GM10847 (cell line): ENCODE measurements around the gene PRKN.

Experiments used
- POLR2A ChIP-seq: IDR thresholded peaks from 2 replicates; pipeline ENCODE4 v1.6.1; 2011; ENCODE audit not compliant: insufficient read length; ENCODE audit errors: extremely low read depth

Gene PRKN

DNA sequence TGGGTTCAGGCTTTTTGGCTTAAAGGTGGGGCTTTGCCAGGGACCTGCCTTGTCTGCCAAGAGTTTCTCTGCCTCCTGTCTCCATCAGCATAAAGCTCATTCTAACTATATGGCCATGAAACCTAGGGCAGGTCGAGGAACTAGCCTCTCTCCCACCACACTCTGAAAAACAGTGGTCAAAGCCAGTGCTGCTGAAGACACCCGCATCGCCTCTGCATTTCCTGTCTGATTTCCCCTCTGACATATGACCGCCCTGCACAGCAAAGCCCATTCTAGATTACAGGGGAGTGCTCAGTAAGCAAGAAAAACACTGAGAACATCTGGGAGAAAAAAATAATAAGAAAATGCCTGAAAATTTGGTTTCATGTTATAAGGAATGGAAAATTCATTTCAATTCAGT, 573.6 kb downstream of the PRKN start:
- TF ChIP-seq POLR2A, result no peak

DNA sequence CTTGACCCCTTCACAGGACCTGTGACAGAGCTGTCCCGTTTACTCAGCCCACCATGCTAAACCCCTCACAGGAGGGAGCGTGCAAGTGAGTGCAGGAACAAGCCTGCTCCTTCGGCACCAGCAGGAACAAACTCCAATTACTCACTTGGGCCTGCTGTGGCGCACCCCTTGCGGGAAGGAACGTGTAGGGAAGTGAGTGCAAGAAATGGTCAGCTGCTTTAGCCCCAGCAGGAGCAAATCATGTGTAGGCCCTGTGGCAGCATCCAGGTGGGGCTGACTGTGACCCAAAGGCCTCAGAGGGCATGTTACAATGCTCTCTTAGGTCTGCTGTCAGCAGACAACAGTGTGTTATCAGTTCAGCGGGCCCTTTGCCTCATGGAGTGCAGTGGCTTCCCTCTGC, 574.4 kb downstream of the PRKN start:
- no peak for TF ChIP-seq POLR2A

- no peak for TF ChIP-seq POLR2A
Observed at GRCh38 chr6:162151021-162151665, 576.4 kb downstream of the PRKN start.

DNA sequence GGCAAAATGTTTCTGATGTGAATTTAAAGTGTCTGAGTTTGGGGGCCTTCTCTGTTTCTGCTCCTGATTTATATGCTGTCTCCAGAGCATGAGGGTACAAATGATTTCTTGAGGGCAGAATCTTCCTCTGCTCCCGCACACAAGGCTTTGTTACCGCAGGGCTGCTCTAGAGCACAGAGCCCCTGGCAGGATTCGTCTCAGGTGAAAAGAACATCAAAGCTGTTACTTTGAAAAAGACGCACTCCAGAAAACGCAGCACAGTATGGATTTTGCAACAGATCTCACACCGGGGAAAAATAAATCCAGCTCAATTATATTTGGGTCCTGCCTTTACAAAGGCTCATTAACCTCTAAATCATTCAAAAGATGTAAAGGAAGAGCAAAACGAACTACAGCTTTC, 577.3 kb downstream of the PRKN start:
- TF ChIP-seq POLR2A, result no peak

DNA sequence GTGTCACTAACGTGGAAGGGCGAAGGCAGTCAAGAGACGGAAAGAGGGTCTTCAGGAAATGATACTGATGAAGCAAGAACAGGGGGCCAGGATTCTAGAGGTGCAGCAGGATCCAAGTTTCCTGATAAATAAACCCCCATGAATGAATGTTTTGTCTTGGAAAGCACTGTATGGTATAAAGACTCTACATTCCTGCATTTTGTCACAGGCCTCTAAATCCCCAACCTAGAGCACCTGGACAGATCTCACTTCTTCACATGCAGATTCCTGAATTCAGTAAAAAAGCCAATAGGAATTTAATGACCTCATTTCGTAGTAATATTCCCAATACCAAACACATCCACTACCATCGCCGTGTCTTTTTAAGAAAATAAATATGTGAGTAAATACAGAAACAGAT, 577.8 kb downstream of the PRKN start:
- TF ChIP-seq POLR2A, result no peak

DNA sequence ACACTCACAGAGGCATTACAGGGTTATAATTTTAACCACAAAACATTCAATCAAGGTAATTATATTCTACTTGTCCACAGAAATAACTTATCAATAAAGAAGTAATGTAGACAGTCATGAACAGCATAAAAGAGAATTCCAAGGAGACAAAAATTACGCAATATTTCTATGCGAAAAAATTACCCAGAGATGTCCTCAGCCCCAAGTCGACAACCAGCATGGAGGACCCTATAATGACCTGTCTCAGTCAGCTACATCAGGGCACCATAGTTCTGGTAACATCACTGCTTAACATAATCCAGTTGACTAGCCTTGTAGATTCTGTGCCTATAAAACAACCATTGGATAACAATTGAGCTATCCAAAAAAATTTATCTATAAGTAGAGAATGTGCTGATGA, 579.8 kb downstream of the PRKN start:
- no peak for TF ChIP-seq POLR2A

DNA sequence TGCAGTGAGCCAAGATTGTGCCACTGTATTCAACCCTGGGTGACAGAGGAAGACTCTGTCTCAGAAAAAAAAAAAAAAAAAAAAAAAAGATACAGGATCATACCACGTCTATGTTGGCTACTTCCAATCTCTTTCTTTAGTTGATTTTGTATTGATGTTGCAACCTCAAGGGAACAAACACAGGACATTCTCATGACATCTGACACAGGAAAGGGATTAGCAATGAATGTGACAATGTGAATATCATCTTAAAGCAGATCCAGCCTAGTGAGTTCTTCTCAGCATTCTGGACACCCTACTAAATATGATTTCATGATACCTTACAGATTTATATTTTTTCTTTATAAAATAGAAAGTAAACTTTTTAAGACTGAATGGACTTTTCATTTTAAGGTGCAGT, 580.3 kb downstream of the PRKN start:
- TF ChIP-seq POLR2A, result no peak

- no peak for TF ChIP-seq POLR2A
Observed at GRCh38 chr6:162140251-162140852, 587.2 kb downstream of the PRKN start.

GRCh38 chr6:162125659-162126058, 601.9 kb downstream of the PRKN start:
- TF ChIP-seq POLR2A, result no peak

DNA sequence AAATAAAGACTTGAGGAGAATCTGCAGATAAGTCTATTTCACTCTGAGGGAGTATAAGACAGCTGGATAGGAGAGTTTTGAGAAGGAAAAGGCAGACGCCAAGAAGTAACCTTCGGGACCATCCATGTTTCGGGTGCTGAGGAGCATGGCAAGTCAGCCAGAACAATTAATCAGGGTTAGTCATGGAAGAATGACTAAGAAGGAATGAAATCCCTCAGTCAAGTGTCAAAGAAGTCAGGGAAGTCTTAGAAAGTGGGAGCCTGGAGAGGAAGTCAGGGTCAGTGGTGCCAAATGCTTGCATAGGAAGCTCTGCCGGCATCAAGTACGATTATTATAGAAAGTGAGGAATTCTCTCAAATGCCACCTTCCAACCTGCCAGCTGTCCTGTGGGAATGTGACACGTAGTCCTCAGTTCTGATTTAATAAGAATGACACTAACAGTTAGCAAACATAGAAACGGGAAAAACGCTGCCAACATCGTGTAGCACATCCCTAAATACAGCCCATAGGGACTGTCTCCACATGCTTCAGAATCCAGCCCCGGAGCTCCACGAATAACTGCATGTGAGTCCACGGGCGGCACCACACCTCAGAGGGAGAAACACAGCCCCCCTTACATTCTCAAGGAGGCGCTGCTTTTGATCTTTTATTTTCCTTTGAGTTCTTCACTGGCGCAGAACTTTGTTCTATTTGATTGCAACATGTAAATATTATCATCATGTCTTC, 602.7 kb downstream of the PRKN start:
- TF ChIP-seq POLR2A, result no peak

GRCh38 chr6:162123797-162124196, 603.8 kb downstream of the PRKN start:
- no peak for TF ChIP-seq POLR2A

GRCh38 chr6:162119341-162119740, 608.2 kb downstream of the PRKN start:
- TF ChIP-seq POLR2A, result no peak

DNA sequence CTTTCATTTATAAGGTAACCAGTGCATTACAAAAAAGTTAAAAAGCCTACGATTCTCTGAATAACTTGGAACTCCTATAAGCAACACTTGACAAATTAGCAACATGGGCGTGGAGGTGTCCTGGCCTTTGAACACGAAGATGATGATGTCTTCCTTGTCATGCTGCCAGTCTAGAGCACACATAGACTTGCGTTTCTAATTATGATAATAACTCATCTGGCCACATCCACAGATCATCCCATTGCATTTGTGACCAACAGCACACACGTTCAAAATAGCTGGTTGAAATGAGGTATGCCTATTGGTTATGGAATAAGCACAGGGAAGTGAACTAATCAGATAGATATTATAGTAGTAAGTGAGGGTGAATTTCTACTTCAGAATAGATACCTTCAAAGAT, 608.9 kb downstream of the PRKN start:
- no peak for TF ChIP-seq POLR2A

- TF ChIP-seq POLR2A, result no peak
Observed at GRCh38 chr6:162116902-162117525, 610.6 kb downstream of the PRKN start.

DNA sequence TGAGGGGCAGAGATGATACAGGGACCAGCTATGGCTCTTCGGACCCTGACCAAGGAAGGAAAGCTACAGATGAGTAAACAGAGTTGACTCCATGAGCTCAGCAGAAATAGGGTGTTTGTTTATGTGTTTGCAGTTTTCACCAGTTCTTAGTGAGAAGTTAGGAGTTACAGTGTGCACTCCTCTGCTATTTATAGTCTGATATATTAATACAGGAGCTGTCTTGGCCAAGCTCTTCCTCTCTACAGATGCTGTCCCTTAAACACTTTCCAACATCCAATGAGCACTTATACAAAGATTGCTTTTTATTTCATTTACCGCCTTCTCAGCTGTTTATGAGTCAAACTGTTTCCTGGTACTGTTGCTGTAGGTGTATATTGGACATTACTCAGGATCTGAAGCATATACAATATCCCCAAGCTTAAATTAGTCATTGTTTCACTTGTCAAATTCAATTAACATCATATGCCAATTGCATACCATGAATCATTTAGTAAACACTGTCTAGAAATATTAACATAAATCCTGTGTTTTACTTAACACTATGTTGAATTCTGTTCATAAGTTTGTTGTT, 618.0 kb downstream of the PRKN start:
- no peak for TF ChIP-seq POLR2A

DNA sequence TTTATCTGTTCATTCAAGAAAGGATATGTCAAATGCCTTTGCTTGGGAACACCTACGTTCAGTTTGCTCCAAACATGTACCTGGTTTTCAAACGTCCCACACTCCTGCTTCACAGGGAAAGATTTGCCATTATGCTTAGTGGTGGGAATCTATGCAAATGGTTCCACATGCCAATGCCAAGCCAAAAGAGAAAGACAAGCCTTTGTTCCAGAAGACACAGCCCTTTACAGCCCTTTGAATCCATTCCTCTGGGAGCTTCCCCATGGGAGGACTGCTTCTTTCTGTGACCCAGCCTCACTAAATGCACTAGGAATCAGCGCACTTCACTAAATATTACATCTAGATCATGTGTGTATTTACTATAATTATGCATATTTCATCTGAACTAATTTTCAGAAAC, 619.5 kb downstream of the PRKN start:
- TF ChIP-seq POLR2A, result no peak
